Erythroblast (primary cell): ENCODE measurements around the gene HEXB.

Experiments used
- GATA1 ChIP-seq: IDR thresholded peaks from 2 replicates; pipeline ENCODE4 v1.6.1; 2011; ENCODE audit warnings: low read depth, mild to moderate bottlenecking, control low read depth, low read length, moderate library complexity
- POLR2A ChIP-seq: IDR thresholded peaks from 2 replicates; pipeline ENCODE4 v1.6.1; 2011; ENCODE audit warnings: mild to moderate bottlenecking, low read length

DNA sequence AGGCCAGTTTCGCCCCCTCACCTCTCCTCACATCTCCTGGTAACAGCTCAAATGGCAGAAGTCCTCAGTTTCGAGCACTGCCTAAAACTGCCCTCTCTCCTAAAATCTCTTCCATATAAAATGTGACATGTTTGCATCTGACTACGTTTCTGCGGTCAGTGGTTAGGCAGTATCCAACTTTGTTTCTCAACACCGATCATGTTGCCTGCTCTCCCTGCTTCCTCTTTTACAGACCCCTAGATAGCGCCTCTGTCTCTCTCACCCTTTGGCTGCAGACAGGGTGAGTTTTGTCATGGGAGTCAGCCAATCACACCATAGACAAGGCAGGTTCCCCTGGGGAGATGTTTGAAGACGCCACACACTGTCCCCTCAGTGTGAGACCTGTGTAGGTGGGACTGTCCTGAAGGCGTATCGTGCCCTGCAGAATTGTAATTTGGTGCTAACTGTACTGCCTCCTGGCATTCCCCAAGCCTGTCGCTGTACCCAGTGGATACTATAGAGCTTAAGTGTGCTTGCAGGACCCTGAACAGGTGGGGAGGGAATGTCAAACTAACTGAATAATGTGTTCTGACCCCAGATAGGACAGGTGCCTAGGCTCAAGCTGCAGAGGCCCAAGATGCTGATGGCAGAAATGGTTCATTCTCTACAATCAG, 1.1 kb downstream of the HEXB start:
- TF ChIP-seq POLR2A (no peak), GATA1 (no peak)
